Stimulated activated CD8-positive, alpha-beta memory T cell treated with anti-CD3 and anti-CD28 coated beads, Interleukin-2, amount 100 ng/mL, for 48 hours (primary cell): ENCODE results near the gene KRT20.
"Not testable (repeated sequence)": the region's sequence is repeated elsewhere in the genome, so short reads cannot be mapped to it uniquely, and the experiment has no call there.

Experiments used
- DNase-seq, 2 donors: peaks; one replicate each; pipeline ENCODE4 v3.0.0-alpha.2; 2020; ENCODE audit warnings: low read depth in 2 of 2

The KRT20 gene

DNA sequence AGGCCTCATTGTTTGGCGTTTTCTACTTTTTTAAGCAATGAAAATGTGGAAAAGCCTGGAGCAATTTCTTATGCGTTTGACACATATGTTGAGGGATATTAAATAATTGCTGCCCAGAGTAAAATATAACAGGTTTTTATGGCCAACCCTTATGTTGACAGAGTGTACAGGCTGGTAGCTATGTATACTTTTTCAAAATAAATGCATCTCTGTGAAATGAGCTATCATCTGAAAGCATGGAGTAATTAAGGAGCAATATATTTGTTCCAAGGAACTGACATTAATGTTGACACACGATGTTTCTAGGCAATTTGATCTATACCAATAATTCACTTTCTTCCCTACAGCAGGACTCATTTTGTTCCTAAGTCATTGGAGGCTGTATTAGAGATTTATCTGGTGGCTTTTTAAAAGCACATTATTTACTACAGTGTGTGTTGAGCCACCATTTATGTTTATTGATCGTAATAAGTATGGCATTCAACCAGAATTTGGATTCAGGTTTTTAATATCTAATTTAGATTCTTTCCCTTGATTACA is 11.9 kb upstream of the KRT20 start:
- DNase-seq, result no peak

DNA sequence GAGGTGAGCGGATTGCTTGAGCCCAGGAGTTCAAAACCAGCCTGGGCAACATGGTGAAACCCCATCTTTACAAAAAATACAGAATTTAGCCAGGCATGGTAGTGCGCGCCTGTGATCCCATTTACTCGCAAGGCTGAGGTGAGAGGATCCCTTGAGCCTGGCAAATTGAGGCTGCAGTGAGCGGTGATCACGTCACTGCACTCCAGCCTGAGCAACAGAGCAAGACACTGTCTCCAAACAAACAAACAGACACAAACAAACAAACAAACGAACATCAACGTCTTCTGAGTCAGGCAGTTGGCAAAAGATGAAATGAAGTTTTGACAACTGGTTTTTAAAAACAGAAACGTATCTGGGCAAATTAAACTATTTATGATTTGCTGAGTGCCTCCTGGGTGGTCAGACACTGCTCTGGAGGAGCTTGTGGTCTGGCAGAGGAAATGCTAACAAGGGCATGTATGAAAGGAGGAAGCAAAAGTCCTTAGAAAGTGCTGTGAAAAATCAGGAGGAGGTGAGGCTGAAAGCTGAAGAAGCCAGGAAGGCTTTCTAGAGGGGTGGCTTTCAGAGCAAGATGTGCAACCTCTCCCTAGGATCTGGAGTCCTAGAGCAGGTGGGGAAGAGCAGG is 10.2 kb upstream of the KRT20 start:
- no peak for DNase-seq

DNA sequence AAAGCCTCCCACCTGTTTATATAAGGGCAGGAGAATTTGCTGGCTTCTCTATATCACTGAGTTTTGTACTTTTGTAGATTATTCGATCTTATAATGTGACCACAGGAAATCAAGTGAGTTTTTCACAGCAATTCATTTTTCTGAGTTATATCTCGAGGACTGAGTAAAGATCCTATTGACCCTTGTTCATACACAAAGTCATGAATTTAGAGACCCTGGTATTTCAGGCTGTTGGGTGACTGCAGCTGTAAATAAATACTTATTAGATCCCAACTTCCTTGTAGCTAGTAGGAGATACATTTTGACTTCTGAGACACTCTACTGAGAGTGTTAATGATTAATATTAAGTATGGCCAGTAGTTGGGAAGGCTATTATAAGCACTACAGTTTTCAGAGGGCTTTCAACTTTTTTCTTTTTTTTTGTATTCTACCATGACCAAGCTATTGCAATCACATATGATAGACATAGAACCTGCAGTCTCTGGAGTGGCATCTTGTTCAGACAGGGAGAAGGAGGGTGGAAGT is 3.2 kb upstream of the KRT20 start:
- no peak for DNase-seq

DNA sequence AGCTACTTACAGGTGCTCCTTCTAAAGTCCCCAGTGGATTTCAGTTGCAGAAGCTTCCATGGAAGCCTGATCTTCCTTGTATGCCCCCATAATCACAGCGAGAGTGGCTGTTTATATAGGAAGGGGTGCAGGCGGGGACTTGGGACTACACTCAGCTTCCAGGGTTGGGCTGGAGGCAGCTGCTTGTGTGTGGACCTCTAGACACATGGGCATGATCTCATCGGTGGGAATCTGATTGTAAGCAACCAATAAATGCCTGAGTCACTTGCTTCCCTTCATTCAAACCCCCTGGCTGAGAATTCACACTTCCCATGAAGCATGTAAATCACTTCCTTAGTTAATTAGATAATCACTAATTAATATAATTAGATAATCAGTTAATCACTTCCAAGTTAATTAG is 1.0 kb upstream of the KRT20 start:
- DNase-seq, result no peak

GRCh38 chr17:40883626-40884334 is 1.3 kb downstream of the KRT20 start:
- DNase-seq, result no peak

DNA sequence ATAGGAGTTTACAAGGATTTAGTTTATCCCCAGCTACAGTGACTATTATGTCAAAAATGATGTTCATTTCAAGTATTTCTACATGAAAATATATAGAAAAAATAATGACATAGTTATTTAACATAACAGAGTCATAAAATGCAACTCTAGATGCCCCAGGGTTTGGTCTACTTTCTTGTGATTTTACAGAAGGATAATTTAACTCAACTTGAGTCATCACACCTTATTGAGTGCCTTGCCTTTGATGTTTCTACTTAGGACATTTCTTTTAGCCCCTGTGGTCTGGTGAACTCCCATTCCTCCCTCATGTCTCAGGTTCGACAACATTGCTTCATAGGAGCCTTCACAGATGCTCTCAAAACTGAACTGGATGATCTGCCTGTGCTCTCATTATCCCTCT is 2.0 kb downstream of the KRT20 start:
- DNase-seq, result no peak

DNA sequence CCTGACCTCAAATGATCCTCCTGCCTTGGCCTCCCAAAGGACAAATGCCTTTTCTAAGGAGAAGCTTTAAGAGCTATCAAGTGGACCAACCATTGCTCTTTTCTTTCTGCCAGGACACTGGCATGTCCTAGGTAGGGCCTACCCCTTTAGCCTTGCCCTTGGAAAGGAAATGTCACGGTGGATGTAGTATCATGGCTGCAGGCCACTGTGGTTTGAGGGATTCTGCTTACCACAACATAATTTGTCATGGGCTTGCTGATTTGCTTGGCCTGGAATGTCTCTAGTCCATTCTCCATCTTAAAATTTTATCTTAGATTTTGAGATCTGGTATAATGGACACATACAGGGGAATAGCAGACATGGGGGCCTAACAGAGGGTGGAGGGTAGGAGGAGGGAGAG is 6.0 kb downstream of the KRT20 start:
- DNase-seq, result no peak

DNA sequence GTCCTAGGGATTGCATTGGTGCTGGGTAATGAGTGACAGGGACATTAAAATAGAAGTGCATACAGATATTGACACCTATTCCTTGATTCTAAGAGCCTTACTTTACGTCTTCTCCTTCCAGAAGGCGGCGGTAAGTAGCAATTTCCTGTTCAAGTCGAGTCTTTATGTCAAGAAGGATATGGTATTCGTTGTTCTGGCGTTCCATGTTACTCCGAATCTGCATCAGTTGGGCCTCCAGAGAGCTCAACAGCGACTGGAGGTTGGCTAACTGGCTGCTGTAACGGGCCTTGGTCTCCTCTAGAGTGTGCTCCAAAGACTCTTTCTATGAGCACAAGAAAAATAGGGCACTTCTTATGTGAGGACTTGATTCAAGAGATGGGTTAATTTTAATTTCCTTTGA is 7.0 kb downstream of the KRT20 start:
- no peak for DNase-seq

GRCh38 chr17:40873801-40874200 is 11.2 kb downstream of the KRT20 start:
- no peak for DNase-seq

GRCh38 chr17:40873255-40873654 is 11.8 kb downstream of the KRT20 start:
- no peak for DNase-seq

DNA sequence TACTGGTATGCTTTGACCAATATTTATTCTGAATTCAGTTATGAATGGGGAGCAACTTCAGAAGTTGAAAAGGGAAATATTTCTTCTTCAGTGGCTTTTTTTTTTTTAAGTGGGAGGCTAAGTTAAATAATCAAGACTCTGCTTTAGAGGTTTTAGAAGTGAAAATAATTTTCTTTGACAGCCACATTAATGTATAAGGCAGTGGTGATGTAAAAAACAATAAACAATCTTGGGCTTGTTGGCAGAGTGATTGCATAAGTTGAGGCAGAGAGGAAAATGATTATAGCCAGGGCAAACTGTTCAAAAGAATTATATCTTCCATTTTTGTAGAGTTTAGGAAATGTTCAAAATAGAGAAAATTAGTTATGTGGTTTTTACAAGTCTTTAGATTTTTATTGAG is 12.6 kb downstream of the KRT20 start:
- DNase-seq, result no peak

DNA sequence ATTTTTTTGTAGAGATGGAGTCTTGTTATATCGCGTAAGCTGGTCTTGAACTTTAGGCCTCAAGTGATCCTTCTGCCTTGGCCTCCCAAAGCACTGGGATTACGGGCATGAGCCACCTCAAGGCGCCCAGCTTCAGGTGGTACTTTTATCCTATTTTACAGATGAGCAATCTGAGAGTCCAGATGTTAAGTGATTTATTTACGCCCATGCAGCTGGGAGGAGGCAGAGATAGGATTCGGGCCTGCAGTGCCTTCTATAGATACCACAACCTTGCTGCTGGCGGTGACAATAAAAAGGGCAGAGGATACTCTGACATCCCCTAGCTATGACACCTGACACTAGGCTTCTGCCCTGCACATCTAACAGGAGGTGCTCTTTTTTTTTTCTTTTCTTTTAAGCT is 13.7 kb downstream of the KRT20 start:
- no peak for DNase-seq

GRCh38 chr17:40870136-40870535 is 14.9 kb downstream of the KRT20 start:
- DNase-seq, result no peak

DNA sequence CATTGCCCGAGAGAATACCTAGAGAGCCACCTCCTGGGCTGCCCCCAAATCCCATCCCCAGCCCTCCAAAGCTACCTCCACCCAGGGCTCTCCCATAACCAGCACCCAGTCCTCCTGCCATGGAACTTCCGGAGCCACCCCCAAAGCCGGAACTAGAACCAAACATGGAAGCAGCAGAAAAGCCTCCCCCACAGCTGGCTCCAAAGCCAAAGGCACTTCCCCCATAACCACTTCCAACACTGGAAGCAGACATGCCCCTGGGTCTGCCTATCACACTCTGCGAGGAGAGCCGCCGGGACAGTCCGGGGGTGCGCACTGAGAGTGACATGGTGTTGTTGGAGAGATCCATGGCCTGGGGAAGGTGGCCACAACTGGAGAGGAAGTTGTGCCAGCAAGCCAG is 18.2 kb downstream of the KRT20 start, which contains the start of gene KRT12:
Gene KRT12 (minus strand): TSS at position 386 of the 400 bp plus-strand sequence. CDS start 37 bp downstream, at position 349.
- no peak for DNase-seq

GRCh38 chr17:40864661-40865390 is 20.2 kb downstream of the KRT20 start:
- DNase-seq, result no peak

DNA sequence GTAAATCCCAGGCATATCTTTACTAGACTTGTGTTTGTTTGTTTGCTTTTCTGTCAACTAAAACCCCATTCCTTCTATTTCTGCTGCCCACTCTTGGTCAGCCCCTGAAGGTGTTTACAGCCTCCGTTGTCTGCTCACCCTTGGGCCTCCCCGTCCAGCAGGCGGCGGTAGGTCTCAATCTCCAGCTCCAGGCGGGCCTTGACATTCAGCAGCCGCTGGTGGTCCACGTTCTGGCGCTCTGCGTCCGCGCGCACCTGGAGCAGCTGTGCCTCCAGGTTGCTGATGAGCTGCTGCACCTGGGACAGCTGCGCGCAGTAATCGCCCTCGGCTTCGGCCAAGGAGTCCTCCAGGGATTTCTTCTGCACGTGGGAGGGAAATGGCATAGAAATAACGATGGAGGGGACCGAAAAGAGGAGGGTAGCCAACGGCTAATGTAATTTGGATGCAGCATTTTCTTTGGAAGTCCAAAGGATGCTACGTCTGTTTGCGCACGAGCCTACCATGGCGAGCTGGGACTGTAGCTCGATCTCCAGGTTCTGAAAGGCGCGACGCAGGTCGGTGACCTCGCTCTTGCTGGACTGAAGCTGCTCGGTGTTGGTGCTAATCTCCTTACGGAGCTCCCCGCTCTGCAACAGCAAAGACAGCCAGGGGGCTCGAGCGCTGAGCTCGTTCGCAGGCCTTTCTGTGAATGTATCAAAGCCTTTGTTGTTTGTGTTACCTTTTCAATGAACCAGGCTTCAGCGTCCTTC is 21.9 kb downstream of the KRT20 start:
- peak in 1 of 2 donors; percentile 4 for DNase-seq

DNA sequence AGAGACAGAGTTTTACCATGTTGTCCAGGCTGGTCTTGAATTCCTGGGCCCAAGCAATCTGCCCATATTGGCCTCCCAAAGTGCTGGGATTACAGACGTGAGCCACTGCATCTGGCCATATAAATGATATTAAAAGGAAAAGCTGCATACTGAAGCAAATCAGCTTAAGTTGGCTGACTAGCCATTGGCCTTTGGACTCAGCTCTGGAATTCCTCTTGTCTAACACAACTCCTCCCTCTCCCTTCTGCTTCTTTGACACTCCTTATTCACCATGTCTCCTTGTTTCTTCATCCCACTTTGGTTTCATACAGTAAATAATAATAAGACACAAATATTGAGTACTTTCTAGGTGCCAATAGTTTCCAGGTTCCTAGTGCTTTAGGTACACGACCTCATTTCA is 25.5 kb downstream of the KRT20 start:
- no peak for DNase-seq

DNA sequence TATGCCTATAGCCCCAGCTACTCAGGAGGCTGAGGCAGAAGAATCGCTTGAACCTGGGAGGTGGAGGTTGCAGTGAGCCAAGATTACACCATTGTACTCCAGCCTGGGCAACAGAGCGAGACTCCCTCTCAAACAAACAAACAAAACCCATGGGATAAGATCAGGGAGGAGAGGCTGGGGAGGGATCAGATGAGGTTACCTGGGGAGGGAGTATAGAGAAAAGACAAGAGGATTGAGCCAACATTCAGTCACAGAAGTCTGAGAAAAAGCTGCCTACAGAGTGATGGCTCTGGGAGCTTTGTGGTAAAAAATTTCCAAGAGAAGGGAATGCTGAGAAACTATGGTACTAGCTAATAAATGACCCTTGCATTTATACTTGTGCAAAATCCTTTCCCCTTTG is 26.4 kb downstream of the KRT20 start:
- not testable (repeated sequence) for DNase-seq

DNA sequence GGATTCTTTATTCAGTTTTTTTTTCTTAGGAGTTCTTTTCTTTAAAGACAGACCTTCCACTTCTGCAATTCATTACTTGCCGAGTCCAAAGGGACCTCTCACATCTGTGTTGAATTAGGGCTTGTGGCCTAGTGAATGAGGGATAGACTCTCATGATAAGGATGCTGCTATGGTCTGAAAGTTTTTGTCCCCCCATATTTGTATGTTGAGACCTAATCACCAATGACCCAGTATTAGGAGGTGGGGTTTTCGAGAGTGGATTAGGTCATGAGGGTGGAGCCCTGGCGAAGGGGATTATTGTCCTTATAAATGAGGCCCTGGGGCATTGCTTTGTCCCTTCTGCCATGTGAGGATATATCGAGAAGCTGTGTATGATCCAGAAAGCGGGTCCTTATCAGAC is 27.5 kb downstream of the KRT20 start:
- no peak for DNase-seq

DNA sequence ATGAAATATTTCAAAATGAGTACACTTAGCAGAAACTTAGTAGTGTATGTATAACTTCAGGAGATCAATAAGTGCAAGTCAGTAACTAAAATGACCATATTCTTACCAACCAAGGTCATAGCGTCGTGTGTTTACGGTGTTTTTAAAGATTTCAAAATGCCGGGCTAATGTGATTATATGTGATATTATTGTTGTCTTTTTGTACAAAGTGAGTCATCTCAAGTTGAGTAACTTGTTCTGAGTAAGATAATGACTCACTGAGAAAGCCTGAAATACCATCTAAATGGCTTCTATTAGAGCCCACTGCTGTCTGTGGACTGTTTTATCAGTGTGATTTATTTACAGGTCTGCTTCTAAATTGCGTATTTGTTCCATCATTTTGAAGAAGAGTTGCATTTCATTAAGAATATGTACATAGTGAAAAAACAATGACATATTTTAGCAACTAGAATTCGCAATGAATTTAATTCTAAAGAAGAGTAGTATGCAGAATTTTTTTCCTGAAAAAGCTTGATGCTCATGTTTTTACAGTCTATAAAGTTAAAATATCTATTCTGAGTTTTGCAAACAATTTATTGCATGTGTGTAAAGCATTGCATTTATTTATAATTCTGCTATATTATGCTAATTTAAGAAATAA is 30.7 kb downstream of the KRT20 start:
- DNase-seq, result no peak

- DNase-seq, result no peak
These were observed 32.7 kb downstream of the KRT20 start for GRCh38 chr17:40852364-40852763.
